PC-3 (cell line): Measurements from ENCODE around the gene ZNF622.

ENCODE experiments used
- CTCF ChIP-seq: fragments of 300-600 bp; sonication (generic); conservative IDR thresholded peaks from 2 replicates; pipeline ENCODE4 v1.5.1; 2017; ENCODE audit warnings: antibody characterized with exemption, low read depth, mild to moderate bottlenecking, low read length
- EZH2 ChIP-seq: fragments of 300-600 bp; sonication (generic); IDR thresholded peaks from one replicate; pipeline ENCODE4 v1.6.1; 2017; ENCODE audit warnings: antibody characterized with exemption, mild to moderate bottlenecking, low read length; ENCODE audit not compliant: unreplicated experiment
- EZH2phosphoT487 ChIP-seq: fragments of 300-600 bp; sonication (generic); IDR thresholded peaks from 2 replicates; pipeline ENCODE4 v1.6.1; 2018; ENCODE audit warnings: mild to moderate bottlenecking, antibody characterized with exemption, low read length, borderline replicate concordance

DNA sequence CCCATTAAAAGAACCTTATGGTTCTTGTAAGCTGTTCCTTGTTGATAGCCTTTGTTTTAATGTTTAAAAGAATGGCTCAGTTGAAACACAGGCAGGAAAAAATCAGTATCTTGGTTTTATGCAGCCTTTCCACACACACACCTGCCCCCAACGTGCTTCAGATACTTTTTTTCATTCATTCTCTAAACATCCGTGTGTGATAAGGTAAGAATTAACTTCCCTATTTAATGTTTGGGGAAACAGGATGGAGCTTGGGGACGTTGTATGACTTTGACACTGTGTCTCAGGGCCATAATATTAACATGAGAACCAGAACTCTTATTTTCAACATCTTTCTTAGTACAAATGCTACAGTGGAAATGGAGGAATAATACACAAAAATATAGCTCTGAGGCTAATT is 5.8 kb upstream of the ZNF622 start:
- no peak for TF ChIP-seq CTCF
- no peak for TF ChIP-seq EZH2
- no peak for TF ChIP-seq EZH2phosphoT487
